ENCODE measurements around the gene UPF1. TPM values are rescaled to one million over a fixed set of nuclear protein-coding genes. Genes with fewer than 3 reads are reported as not detected.

UPF1 gene
- total RNA-seq: 100 to 1,000 TPM; 123 to 140 (median 138) TPM
- 49.8 TPM for total RNA-seq (2013)

DNA sequence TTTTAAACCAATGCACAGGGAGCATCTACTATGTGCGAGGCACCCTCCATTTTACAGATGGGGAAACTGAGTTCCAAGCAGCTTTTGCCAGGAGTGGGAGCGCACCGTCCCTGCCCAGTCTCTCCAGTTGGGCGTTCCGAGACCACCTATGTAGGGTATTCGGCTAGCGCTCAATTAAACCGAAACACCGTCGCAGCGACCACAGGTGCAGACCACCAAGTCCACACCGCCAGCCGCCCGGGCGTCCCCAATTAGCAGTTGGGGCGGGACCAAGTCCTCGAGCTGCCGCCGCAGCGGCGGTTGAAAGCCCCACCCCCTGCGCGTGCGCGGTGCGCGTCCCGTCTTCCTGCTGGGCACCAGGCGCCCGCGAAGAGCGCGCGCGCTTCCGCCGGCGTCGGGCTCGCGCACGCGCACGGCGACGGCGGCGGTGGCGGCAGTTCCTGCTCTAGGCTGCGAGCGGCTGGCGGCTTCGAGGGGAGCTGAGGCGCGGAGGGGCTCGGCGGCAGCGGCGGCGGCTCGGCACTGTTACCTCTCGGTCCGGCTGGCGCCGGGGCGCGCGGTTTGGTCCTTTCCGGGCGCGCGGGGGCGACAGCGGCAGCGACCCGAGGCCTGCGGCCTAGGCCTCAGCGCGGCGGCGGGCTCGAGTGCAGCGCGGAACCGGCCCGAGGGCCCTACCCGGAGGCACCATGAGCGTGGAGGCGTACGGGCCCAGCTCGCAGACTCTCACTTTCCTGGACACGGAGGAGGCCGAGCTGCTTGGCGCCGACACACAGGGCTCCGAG is at the start of gene UPF1:
Gene UPF1 (plus strand): TSS at position 436 of the 782 bp plus-strand sequence. CDS start 251 bp downstream, at position 687.
- no peaks in the 10 kb centered on the region for H3K27me3 ChIP-seq (ENCODE audit: control insufficient read depth, insufficient read depth, low read length)
- peaks cover 8% of the 10 kb centered on the region for H3K9me3 ChIP-seq (ENCODE audit: control insufficient read depth, insufficient read depth, low read length)
- H3K36me3 Mint-ChIP-seq: no peaks in the 10 kb centered on the region
- TF ChIP-seq, protein P1, sequence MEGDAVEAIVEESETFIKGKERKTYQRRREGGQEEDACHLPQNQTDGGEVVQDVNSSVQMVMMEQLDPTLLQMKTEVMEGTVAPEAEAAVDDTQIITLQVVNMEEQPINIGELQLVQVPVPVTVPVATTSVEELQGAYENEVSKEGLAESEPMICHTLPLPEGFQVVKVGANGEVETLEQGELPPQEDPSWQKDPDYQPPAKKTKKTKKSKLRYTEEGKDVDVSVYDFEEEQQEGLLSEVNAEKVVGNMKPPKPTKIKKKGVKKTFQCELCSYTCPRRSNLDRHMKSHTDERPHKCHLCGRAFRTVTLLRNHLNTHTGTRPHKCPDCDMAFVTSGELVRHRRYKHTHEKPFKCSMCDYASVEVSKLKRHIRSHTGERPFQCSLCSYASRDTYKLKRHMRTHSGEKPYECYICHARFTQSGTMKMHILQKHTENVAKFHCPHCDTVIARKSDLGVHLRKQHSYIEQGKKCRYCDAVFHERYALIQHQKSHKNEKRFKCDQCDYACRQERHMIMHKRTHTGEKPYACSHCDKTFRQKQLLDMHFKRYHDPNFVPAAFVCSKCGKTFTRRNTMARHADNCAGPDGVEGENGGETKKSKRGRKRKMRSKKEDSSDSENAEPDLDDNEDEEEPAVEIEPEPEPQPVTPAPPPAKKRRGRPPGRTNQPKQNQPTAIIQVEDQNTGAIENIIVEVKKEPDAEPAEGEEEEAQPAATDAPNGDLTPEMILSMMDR (IDR thresholded peaks at IDR 0.05): no peak
- intact Hi-C loops (cut with micrococcal nuclease): loop anchor here (2.0 to 5.0 kb wide), 2 partner anchors 149 to 309 kb away; partner anchors contain the start of genes CRTC1 and ELL
- DNase-seq (peak; percentile 96 to 98), ATAC-seq (peak; percentile 81 to 91 (median 88))
- peak within 1 kb of the TSS; percentile 66 for H3K27ac ChIP-seq (ENCODE audit: low read length)
- H3K4me1 Mint-ChIP-seq: peaks cover 39% of the 10 kb centered on the region in 2 donors
- H3K27me3 Mint-ChIP-seq (ENCODE audit: low read depth in 2 of 2): peaks cover 3 to 9% of the 10 kb centered on the region in 2 donors
- H3K4me1 ChIP-seq (ENCODE audit: control insufficient read depth, insufficient read depth, low read length): peaks cover 37% of the 10 kb centered on the region
- peaks cover 4% of the 10 kb centered on the region for H3K36me3 ChIP-seq (ENCODE audit: control insufficient read depth, insufficient read depth, low read length)
- H3K4me3 Mint-ChIP-seq: peak within 1 kb of the TSS; percentile 93
- peaks cover 0 to 6% of the 10 kb centered on the region in 2 donors for H3K9me3 Mint-ChIP-seq
- H3K27ac Mint-ChIP-seq: peak within 1 kb of the TSS; percentile 89 to 91
- under 1% methylated on average over 96 of the region's 96 CpGs for WGBS (ENCODE audit: insufficient coverage)
- peak within 1 kb of the TSS; percentile 64 for H3K4me3 ChIP-seq (ENCODE audit: low read length)

DNA sequence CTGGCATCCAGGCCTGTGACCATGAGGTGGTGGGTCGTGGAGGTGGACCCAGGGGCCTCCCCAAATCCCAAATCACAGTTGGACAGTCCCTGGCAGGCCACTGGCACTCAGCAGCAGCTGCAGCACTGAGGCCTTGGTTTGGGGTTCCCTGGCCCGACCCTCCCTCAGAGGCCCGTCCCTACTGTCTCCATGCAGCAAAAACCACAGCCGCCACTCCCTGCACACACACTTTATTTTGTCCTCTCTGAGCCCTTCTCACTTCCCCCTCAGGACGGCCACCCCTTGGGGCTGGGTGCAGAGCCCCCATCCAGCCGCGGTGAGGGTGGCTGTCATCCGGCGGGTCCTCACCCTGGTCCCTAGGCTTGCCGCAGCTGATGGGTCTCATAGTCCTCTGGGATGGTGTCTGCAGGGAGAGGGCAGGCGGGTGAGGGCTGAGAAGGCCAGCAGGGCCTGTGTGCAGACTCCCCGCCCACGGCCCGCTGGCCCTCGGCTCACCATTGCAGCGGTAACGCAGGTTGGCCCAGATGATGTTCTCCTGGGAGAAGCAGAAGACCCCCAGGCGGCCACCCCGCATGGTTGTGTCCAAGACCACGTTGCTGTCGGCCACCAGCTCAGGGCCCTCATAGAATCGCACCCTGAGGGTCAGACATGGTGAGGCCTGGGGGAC is 49.1 kb upstream of the UPF1 start:
- Mint-ChIP-seq H3K4me1 (peaks cover 4 to 22% of the 10 kb centered on the region in 2 donors), H3K9me3 (no peaks in the 10 kb centered on the region), H3K27ac (no peak overlapping the region), H3K27me3 (ENCODE audit: low read depth in 2 of 2) (peaks cover 5 to 23% of the 10 kb centered on the region in 2 donors), H3K36me3 (no peaks in the 10 kb centered on the region), H3K4me3 (no peak overlapping the region)
- peaks cover 22% of the 10 kb centered on the region for H3K4me1 ChIP-seq (ENCODE audit: control insufficient read depth, insufficient read depth, low read length)
- no peaks in the 10 kb centered on the region for H3K9me3 ChIP-seq (ENCODE audit: control insufficient read depth, insufficient read depth, low read length)
- 79% methylated on average over 22 of the region's 22 CpGs for WGBS (ENCODE audit: insufficient coverage)
- intact Hi-C loops (cut with micrococcal nuclease): no loop called here
- no peak overlapping the region for H3K27ac ChIP-seq (ENCODE audit: low read length)
- H3K4me3 ChIP-seq (ENCODE audit: low read length): no peak overlapping the region
- H3K27me3 ChIP-seq (ENCODE audit: control insufficient read depth, insufficient read depth, low read length): peaks cover 15% of the 10 kb centered on the region
- DNase-seq (no peak), ATAC-seq (no peak)
- no peaks in the 10 kb centered on the region for H3K36me3 ChIP-seq (ENCODE audit: control insufficient read depth, insufficient read depth, low read length)
- TF ChIP-seq, protein P1 (IDR thresholded peaks at IDR 0.05): no peak

DNA sequence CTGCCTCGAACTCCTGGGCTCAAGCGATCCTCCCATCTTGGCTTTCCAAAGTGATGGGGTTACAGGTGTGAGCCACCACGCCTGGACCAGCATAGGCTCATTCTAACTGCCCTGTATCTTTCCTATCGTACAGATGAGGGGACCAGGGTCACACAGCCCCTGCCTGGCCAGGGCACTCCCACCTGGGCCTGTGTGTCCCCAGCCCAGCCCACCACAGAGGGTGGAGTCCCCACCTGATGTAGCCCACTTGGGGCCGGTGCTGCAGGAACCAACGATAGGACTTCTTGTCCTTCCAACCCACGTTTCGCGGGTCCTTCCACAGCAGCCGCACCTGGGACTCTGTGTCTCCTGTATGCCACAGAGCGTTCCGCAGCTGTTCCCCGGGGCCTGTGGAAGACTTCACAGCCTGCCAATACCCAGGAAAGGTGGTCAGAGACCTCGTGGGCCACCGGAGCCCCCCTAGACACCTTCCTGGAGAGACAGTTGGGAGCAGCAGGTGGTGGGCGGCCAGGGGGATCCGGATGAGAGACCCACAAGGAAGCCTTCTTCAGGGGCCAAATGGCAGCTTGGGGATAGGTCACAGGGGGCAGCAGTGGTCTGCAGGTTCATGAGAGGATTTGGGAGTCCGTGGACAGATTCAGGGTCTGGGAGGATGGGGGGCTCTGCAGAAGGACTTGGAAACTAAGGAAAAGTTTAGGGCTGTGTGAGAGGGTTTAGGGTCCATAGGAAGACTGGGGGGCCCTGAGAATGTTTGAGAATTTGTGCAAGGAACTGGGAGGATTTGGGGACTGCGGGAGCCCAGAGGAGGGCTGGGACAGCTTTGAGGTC is 47.6 kb upstream of the UPF1 start:
- ATAC-seq (no peak), DNase-seq (no peak)
- Mint-ChIP-seq H3K4me1 (peaks cover 10 to 28% of the 10 kb centered on the region in 2 donors), H3K9me3 (no peaks in the 10 kb centered on the region), H3K36me3 (no peaks in the 10 kb centered on the region), H3K27me3 (ENCODE audit: low read depth in 2 of 2) (peaks cover 12 to 34% of the 10 kb centered on the region in 2 donors), H3K27ac (no peak overlapping the region), H3K4me3 (no peak overlapping the region)
- peaks cover 36% of the 10 kb centered on the region for H3K4me1 ChIP-seq (ENCODE audit: control insufficient read depth, insufficient read depth, low read length)
- no peak overlapping the region for H3K27ac ChIP-seq (ENCODE audit: low read length)
- 89% methylated on average over 19 of the region's 19 CpGs for WGBS (ENCODE audit: insufficient coverage)
- no peak overlapping the region for H3K4me3 ChIP-seq (ENCODE audit: low read length)
- TF ChIP-seq, protein P1 (IDR thresholded peaks at IDR 0.05): no peak
- intact Hi-C loops (cut with micrococcal nuclease): no loop called here
- no peaks in the 10 kb centered on the region for H3K36me3 ChIP-seq (ENCODE audit: control insufficient read depth, insufficient read depth, low read length)
- no peaks in the 10 kb centered on the region for H3K9me3 ChIP-seq (ENCODE audit: control insufficient read depth, insufficient read depth, low read length)
- peaks cover 26% of the 10 kb centered on the region for H3K27me3 ChIP-seq (ENCODE audit: control insufficient read depth, insufficient read depth, low read length)
